OCI-LY3 (cell line): ENCODE measurements around the gene SLC28A1.

Experiments
- CTCF ChIP-seq: fragments of 200-600, 300-600 bp; sonication (generic); IDR thresholded peaks from 2 replicates; pipeline ENCODE4 v1.5.1; 2014; ENCODE audit warnings: antibody characterized with exemption, low read length, low read depth
- EZH2phosphoT487 ChIP-seq: fragments of 200-600 bp; shearing (Covaris generic); IDR thresholded peaks from 2 replicates; pipeline ENCODE4 v1.6.1; 2018; ENCODE audit warnings: antibody characterized with exemption, mixed run types, low read depth

DNA sequence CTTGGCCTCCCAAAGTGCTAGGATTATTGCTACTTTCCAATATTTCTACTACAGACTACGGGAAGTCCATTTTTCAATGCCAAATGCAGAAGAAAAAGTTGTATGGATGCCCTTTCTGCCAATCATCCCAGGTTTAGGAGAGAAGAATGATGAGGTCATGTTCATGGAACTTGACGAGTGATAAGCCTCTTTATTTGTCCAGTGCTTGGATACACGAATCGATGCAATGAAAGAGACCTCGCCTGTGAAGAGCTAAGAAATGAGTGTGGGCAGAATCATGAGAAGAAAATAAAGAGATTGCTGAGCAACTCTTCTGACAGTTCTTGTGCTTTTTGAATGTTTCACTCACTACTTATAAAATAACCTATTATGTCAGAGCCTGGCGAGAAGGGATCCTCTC lies 996 bp upstream of the SLC28A1 start:
- TF ChIP-seq CTCF (no peak), EZH2phosphoT487 (no peak)
